ENCODE data around the gene CST8.

Gene CST8

GRCh38 chr20:23542801-23543200, 51.9 kb downstream of the CST8 start:
- DNase-seq (ENCODE audit: extremely low read depth, insufficient read length): no peak
- Histone ChIP-seq H3K36me3 (ENCODE audit: control insufficient read depth, insufficient read depth, low read length) (no peaks in the 10 kb centered on the region), H3K4me3 (replicated peaks; ENCODE audit: low read depth, low read length) (no peak overlapping the region), H3K27me3 (replicated peaks; ENCODE audit: control insufficient read depth, insufficient read depth, low read length) (no peaks in the 10 kb centered on the region; the same call in none of the 2 replicates)
- TF ChIP-seq, protein P1, sequence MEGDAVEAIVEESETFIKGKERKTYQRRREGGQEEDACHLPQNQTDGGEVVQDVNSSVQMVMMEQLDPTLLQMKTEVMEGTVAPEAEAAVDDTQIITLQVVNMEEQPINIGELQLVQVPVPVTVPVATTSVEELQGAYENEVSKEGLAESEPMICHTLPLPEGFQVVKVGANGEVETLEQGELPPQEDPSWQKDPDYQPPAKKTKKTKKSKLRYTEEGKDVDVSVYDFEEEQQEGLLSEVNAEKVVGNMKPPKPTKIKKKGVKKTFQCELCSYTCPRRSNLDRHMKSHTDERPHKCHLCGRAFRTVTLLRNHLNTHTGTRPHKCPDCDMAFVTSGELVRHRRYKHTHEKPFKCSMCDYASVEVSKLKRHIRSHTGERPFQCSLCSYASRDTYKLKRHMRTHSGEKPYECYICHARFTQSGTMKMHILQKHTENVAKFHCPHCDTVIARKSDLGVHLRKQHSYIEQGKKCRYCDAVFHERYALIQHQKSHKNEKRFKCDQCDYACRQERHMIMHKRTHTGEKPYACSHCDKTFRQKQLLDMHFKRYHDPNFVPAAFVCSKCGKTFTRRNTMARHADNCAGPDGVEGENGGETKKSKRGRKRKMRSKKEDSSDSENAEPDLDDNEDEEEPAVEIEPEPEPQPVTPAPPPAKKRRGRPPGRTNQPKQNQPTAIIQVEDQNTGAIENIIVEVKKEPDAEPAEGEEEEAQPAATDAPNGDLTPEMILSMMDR (IDR thresholded peaks at IDR 0.05; ENCODE audit: insufficient read depth, low read length, poor library complexity, severe bottlenecking): no peak

- Histone ChIP-seq H3K4me3 (replicated peaks; ENCODE audit: low read depth, low read length) (no peak overlapping the region), H3K27me3 (replicated peaks; ENCODE audit: control insufficient read depth, insufficient read depth, low read length) (no peaks in the 10 kb centered on the region; the same call in none of the 2 replicates), H3K36me3 (ENCODE audit: control insufficient read depth, insufficient read depth, low read length) (no peaks in the 10 kb centered on the region)
- TF ChIP-seq, protein P1 (IDR thresholded peaks at IDR 0.05; ENCODE audit: insufficient read depth, low read length, poor library complexity, severe bottlenecking): no peak
- no peak for DNase-seq (ENCODE audit: extremely low read depth, insufficient read length)
Measured at GRCh38 chr20:23544133-23544532, 53.2 kb downstream of the CST8 start.
